DMS 273 (cell line): ENCODE data around the gene SCGB1D4.
A peak's percentile ranks its signal among the peaks of the same experiment; 100 is the strongest.

Source experiments
- DNase-seq: peaks from one replicate; lab custom pipeline; 2025; ENCODE audit not compliant: unreplicated experiment; lab: John Stamatoyannopoulos, UW

Gene SCGB1D4

GRCh38 chr11:62280452-62280851 is 18.4 kb downstream of the SCGB1D4 start:
- DNase-seq: no peak

GRCh38 chr11:62273789-62274275 is 25.0 kb downstream of the SCGB1D4 start:
- DNase-seq: no peak

GRCh38 chr11:62273284-62273683 is 25.6 kb downstream of the SCGB1D4 start:
- no peak for DNase-seq

- DNase-seq: peak; percentile 10
Observed at GRCh38 chr11:62269654-62270278, 29.1 kb downstream of the SCGB1D4 start, which contains the start of gene SCGB2A2. Gene SCGB2A2, plus strand, starts transcription at chr11:62270158. Its CDS starts 59 bp downstream, at chr11:62270217.

- DNase-seq: no peak
Observed at GRCh38 chr11:62267576-62267975, 31.3 kb downstream of the SCGB1D4 start.

GRCh38 chr11:62267050-62267449 is 31.8 kb downstream of the SCGB1D4 start:
- no peak for DNase-seq

GRCh38 chr11:62266558-62266957 is 32.3 kb downstream of the SCGB1D4 start:
- DNase-seq: no peak

GRCh38 chr11:62264004-62264403 is 34.9 kb downstream of the SCGB1D4 start:
- no peak for DNase-seq

DNA sequence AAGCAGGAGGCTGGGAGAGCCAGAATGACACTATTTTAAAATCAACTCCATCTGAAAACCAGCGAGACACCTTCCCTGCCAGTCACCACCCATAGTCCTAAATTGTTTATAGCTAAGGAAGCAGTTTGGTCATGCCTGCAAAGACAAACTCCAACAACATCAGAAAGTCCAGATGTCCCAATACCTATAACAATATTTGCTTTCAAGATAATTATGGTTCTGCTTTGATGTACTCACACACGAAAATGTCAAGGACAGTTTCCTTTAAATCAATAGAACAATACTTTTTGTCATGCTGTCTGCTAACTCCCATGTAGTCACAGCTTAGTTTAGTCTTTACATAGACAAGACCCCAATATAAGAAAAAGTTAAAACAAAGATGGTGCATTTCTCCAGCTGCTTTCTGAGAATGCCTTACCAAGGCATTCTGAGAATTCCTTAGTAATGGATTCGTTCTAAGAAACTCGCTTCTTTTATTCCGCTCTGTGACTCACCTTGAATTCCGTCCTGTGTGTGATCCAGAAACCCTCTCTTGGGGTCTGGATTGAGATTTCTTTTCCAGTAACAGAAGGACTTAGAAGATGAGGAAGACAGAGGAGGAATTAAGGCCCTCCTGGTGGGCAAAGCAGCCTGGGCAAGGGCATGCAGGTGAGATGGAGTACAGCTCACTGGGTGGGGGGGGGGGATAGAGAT is 38.5 kb downstream of the SCGB1D4 start:
- no peak for DNase-seq

DNA sequence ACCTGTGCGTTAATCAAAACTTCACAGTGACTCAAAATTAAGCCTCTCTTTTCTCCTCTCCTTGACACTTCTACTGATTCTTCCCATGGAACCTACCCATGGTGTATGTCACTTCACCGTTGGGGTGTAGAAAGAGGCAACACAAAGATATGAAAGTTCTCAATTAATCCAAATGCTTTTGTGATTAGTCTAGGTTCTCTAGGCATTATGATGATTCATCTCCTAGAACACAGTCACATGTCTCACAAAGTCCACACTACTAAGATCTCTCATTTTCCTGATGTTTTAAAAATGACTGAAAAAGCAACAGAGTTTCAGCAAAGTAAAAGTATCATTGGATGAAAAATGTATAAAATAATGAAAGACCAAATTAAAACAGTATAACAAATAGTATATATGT is 42.6 kb downstream of the SCGB1D4 start:
- no peak for DNase-seq

DNA sequence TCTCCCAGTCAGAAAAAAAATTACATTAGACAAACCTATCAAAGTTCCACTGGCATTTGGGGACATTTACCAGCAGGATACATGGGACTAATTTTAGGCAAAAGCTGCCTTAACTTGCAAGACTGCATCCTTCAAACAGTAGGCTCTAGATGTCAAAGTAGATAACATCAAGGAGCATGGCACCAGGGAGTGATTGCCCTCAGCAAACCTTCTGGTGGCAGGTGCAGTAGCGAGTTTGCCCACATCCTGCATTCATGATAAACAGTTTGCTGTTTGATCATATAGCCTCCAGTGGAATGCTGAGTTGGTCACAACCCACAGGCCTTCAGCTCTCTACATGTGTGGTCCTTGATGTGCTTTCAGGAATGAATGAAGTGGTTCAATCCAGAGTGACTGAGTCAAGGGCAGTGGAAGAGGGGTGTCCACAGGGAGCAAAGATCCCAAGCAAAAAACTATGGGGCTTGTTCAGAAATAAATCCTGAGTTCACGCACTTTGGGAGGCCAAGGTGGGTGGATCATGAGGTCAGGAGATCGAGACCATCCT is 44.8 kb downstream of the SCGB1D4 start:
- DNase-seq: no peak

GRCh38 chr11:62251698-62252097 is 47.2 kb downstream of the SCGB1D4 start:
- DNase-seq: no peak
